Left ventricle myocardium inferior (tissue), 1 donor: ENCODE data around the gene GNA14. TPM values are rescaled to one million over a fixed set of nuclear protein-coding genes. Genes with fewer than 3 reads are reported as not detected.
"Not testable (repeated sequence)": the region's sequence is repeated elsewhere in the genome, so short reads cannot be mapped to it uniquely, and the experiment has no call there.

Source experiments
- DNase-seq: peaks from one replicate; pipeline ENCODE4 v3.0.0-alpha.2; 2020
- H3K27ac ChIP-seq: fragments of 200-600 bp; replicated peaks from 2 replicates; pipeline ENCODE4 v1.8.0; 2021
- H3K27me3 ChIP-seq: fragments of 200-600 bp; 2 replicates; pipeline ENCODE4 v1.8.0; 2021; ENCODE audit warnings: low read depth
- H3K36me3 ChIP-seq: fragments of 200-600 bp; 2 replicates; pipeline ENCODE4 v1.8.0; 2021
- H3K4me1 ChIP-seq: fragments of 200-600 bp; 2 replicates; pipeline ENCODE4 v1.8.0; 2021
- H3K4me3 ChIP-seq: fragments of 200-600 bp; 2 replicates; pipeline ENCODE4 v1.8.0; 2021; ENCODE audit warnings: mild to moderate bottlenecking, moderate library complexity
- H3K9me3 ChIP-seq: fragments of 200-600 bp; replicated peaks from 2 replicates; pipeline ENCODE4 v1.8.0; 2021
- CTCF ChIP-seq: fragments of 200-600 bp; IDR thresholded peaks from 2 replicates; pipeline ENCODE4 v1.8.0; 2021; ENCODE audit warnings: antibody characterized with exemption, mild to moderate bottlenecking, borderline replicate concordance
- intact Hi-C: fragments of 100-400 bp; cut with micrococcal nuclease; formaldehyde crosslinking; loops from one replicate; pipeline ENCODE4 v1.11.0; 2022
- total RNA-seq: library from RNA; stranded (reverse); fragmentation: NEBNext Ultra II Directional; extraction: Animal tissue kit (Norgen Biotek cat#: 25700); gene quantifications from one replicate; pipeline ENCODE4 v1.2.1, GENCODE V29; 2021
- donor health status: DM: no; HTN: yes; CAD: no; lungs with severe emphysema.

Gene GNA14
- total RNA-seq, 1 donor from 2014 or later: 2.2 TPM

DNA sequence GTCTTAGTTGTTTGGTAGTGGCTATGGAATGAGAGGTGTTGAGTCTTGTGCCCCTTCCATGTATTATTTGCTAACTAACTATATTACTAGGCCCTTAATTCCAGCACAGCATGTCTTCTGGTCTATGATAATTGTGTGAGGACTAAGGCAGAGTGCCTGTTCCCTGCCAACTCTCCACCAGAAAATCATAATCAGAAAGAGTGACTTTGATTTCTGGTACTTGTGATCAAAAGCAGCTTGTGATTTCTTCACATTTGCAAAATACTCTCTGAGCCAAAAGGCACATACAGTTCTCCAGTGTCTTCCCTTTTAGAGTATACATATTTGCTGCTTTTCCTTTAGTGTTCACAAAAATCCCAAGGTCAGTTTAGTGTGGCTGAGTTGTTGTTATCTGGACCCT, 229.9 kb downstream of the GNA14 start:
- peaks cover 5% of the 10 kb centered on the region for H3K9me3 ChIP-seq
- intact Hi-C loops: no loop called here
- no peak for DNase-seq
- no peak overlapping the region for H3K4me3 ChIP-seq
- TF ChIP-seq CTCF: no peak
- H3K4me1 ChIP-seq: peaks cover 5% of the 10 kb centered on the region
- H3K36me3 ChIP-seq: no peaks in the 10 kb centered on the region
- no peaks in the 10 kb centered on the region for H3K27me3 ChIP-seq
- H3K27ac ChIP-seq: no peak overlapping the region

GRCh38 chr9:77417566-77417965, 230.6 kb downstream of the GNA14 start:
- peaks cover 5% of the 10 kb centered on the region for H3K4me1 ChIP-seq
- no peak overlapping the region for H3K4me3 ChIP-seq
- H3K27me3 ChIP-seq: no peaks in the 10 kb centered on the region
- H3K27ac ChIP-seq: no peak overlapping the region
- intact Hi-C loops: no loop called here
- peaks cover 5% of the 10 kb centered on the region for H3K9me3 ChIP-seq
- TF ChIP-seq CTCF: no peak
- DNase-seq: no peak
- no peaks in the 10 kb centered on the region for H3K36me3 ChIP-seq

DNA sequence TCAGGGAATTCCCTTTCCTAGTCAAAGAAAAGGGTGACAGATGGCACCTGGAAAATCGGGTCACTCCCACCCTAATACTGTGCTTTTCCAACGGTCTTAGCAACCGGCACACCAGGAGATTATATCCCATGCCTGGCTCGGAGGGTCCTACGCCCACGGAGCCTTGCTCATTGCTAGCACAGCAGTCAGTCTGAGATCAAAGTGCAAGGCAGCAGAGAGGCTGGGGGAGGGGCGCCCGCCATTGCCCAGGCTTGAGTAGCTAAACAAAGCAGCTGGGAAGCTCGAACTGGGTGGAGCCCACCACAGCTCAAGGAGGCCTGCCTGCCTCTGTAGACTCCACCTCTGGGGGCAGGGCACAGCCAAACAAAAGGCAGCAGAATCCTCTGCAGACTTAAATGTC, 239.6 kb downstream of the GNA14 start:
- H3K9me3 ChIP-seq, DNase-seq, H3K4me1 ChIP-seq, intact Hi-C loops, H3K27ac ChIP-seq, H3K27me3 ChIP-seq, H3K4me3 ChIP-seq: not testable (repeated sequence)
- H3K36me3 ChIP-seq: peaks cover 47% of the 10 kb centered on the region

DNA sequence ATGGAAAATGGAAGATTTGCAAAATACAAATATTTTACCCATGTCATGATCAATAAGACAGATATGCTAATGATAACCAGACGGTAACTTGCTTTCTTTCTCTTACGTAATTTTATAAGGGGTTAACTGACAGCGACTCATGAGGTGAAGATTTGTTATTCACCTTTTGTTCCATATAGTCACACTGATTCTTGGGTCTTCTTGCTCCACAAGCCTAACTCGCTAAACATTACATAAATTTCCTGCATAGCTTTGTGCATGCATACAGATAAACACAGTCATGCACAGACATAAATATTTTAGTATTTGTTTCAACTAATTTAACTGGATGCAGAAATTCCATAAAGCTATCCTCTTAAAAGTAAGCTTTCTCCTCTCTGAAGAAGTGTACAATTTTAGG, 244.9 kb downstream of the GNA14 start:
- intact Hi-C loops: no loop called here
- no peak for TF ChIP-seq CTCF

DNA sequence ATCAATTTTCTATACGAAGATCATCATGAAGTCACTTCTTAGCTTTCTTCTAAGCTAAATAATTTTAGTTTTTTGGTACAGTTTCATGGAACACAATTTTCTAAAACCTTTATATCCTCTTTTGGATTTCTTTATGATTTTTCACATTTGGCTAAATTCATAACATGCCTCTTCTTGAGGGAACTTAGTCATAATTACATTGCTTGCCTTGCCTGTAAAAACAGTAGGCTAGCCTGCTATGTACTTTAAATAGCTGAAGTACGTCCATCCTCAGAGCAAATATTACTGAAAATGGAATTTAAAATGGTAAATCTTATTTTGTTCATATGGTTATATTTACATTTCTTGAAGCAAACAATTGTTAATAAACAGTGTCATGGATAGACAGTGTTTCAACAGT, 245.8 kb downstream of the GNA14 start:
- Histone ChIP-seq H3K36me3 (peaks cover 31% of the 10 kb centered on the region), H3K27me3 (no peaks in the 10 kb centered on the region), H3K4me3 (no peak overlapping the region), H3K9me3 (no peaks in the 10 kb centered on the region), H3K27ac (no peak overlapping the region), H3K4me1 (no peaks in the 10 kb centered on the region)
- DNase-seq: no peak
- intact Hi-C loops: no loop called here
- no peak for TF ChIP-seq CTCF

More for the DNA sequence above, 244.9 kb downstream of the GNA14 start:
- Histone ChIP-seq H3K9me3 (no peaks in the 10 kb centered on the region), H3K4me1 (no peaks in the 10 kb centered on the region), H3K27ac (no peak overlapping the region), H3K27me3 (no peaks in the 10 kb centered on the region), H3K4me3 (no peak overlapping the region), H3K36me3 (peaks cover 40% of the 10 kb centered on the region)
- DNase-seq: no peak

DNA sequence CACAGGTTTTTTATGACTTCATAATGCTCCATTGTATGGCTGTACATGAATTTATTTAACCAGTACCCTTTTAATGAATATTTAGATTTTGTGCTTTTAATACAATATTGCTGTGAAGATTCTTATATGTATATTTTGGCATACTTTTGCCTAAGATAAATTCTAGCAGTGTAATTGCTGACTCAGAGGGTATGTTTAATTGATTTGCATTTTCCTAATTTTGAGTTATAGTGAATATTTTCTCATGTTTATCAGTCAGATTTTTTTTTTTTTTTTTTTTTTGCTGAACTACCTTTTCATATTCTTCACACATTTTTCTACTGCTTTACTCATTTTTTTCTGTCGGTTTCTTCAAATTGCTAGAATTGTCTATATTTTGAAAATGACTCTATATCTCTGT, 248.2 kb downstream of the GNA14 start:
- H3K27ac ChIP-seq: no peak overlapping the region
- DNase-seq: no peak
- H3K4me1 ChIP-seq: no peaks in the 10 kb centered on the region
- peaks cover 12% of the 10 kb centered on the region for H3K36me3 ChIP-seq
- no peak for TF ChIP-seq CTCF
- H3K9me3 ChIP-seq: no peaks in the 10 kb centered on the region
- intact Hi-C loops: no loop called here
- no peaks in the 10 kb centered on the region for H3K27me3 ChIP-seq
- no peak overlapping the region for H3K4me3 ChIP-seq

DNA sequence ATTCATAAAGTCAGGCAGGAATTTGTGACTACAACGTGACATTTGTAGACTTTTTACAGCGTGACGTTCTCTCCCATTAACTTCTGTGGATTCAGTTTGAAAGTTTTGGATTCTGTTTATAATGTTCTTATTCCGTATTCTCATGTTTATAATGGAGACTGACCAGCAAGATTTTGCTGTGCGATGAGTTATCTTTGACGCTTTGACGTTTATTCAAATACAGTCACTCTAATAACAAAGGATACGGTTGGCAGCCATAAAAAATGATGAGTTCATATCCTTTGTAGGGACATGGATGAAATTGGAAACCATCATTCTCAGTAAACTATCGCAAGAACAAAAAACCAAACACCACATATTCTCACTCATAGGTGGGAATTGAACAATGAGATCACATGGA, 249.5 kb downstream of the GNA14 start:
- H3K4me1 ChIP-seq, H3K4me3 ChIP-seq, H3K27ac ChIP-seq, intact Hi-C loops, H3K36me3 ChIP-seq, DNase-seq, H3K27me3 ChIP-seq, H3K9me3 ChIP-seq: not testable (repeated sequence)
